ENCODE data around the gene LCN10.

DNA sequence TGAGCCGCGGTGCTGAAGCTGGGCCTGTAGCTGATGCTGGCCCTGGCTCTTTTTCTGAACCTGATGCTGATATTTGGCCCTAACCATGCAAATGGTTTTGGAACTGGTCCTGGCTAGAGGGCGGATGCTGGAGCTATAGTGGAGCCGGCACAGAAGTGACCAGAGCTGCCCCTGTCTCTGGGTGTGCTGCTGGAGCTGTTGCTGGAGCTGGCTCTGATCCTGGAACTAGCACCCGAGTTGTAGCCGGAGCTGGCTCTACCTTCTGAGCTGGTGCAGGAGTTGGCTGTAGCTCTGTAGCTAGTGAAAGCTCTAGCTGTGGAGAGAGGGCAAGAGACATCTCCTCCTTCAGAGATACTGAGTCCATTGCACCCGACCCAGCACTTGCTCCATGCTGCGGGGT, 12.8 kb downstream of the LCN10 start:
- TF ChIP-seq EP300 (IDR thresholded peaks at IDR 0.05; ENCODE audit: low read depth) (no peak), CTCF (IDR thresholded peaks at IDR 0.05) (no peak), POLR2AphosphoS5 (IDR thresholded peaks at IDR 0.05) (no peak), POLR2A (IDR thresholded peaks at IDR 0.05) (no peak)

Measured in transverse colon (tissue), 4 donors.